Activated T-helper 17 cell treated with anti-CD3 and anti-CD28 coated beads, Interleukin-2, amount 50 U/mL, for 72 hours (primary cell): Measurements from ENCODE around the gene ZC3H12C. TPM values are rescaled to one million over a fixed set of nuclear protein-coding genes. Genes with fewer than 3 reads are reported as not detected.

Source experiments
- ATAC-seq: fragments of 150-1000 bp; cut with Tn5 transposase; replicated peaks from 2 replicates; pipeline ENCODE4 v1.10.0; 2021; ENCODE audit warnings: mild to moderate bottlenecking, moderate library complexity
- H3K27ac Mint-ChIP-seq: one replicate; pipeline ENCODE4 v1.8.0; 2022; ENCODE audit warnings: mixed read lengths
- H3K27me3 Mint-ChIP-seq: one replicate; pipeline ENCODE4 v1.8.0; 2022; ENCODE audit warnings: mixed read lengths
- H3K36me3 Mint-ChIP-seq: one replicate; pipeline ENCODE4 v1.8.0; 2022; ENCODE audit warnings: low read depth, mild to moderate bottlenecking, mixed read lengths
- H3K4me1 Mint-ChIP-seq: one replicate; pipeline ENCODE4 v1.8.0; 2022; ENCODE audit warnings: mixed read lengths
- H3K4me3 Mint-ChIP-seq: one replicate; pipeline ENCODE4 v1.8.0; 2022; ENCODE audit warnings: mild to moderate bottlenecking, mixed read lengths
- H3K9me3 Mint-ChIP-seq: one replicate; pipeline ENCODE4 v1.8.0; 2022; ENCODE audit warnings: mixed read lengths
- total RNA-seq, 2 donors: library from RNA; stranded (reverse); gene quantifications; one replicate each; pipeline ENCODE4 v1.2.3, GENCODE V29; 2022

The ZC3H12C gene
- total RNA-seq, 2 donors from 2014 or later: 2.9 to 5.8 TPM

- ATAC-seq: no peak
- Mint-ChIP-seq H3K9me3 (no peaks in the 10 kb centered on the region), H3K27me3 (peaks cover 19% of the 10 kb centered on the region), H3K4me3 (no peak overlapping the region), H3K4me1 (peaks cover 3% of the 10 kb centered on the region), H3K27ac (no peak overlapping the region), H3K36me3 (no peaks in the 10 kb centered on the region)
These were observed 7.5 kb downstream of the ZC3H12C start for GRCh38 chr11:110100476-110101240.

GRCh38 chr11:110106713-110107274 lies 13.6 kb downstream of the ZC3H12C start:
- Mint-ChIP-seq H3K36me3 (no peaks in the 10 kb centered on the region), H3K4me1 (no peaks in the 10 kb centered on the region), H3K27ac (no peak overlapping the region), H3K4me3 (no peak overlapping the region), H3K27me3 (no peaks in the 10 kb centered on the region), H3K9me3 (no peaks in the 10 kb centered on the region)
- ATAC-seq: no peak

GRCh38 chr11:110110854-110111253 lies 17.7 kb downstream of the ZC3H12C start:
- no peak for ATAC-seq
- peaks cover 5% of the 10 kb centered on the region for H3K27me3 Mint-ChIP-seq
- no peak overlapping the region for H3K4me3 Mint-ChIP-seq
- no peaks in the 10 kb centered on the region for H3K9me3 Mint-ChIP-seq
- no peaks in the 10 kb centered on the region for H3K4me1 Mint-ChIP-seq
- no peaks in the 10 kb centered on the region for H3K36me3 Mint-ChIP-seq
- H3K27ac Mint-ChIP-seq: no peak overlapping the region

DNA sequence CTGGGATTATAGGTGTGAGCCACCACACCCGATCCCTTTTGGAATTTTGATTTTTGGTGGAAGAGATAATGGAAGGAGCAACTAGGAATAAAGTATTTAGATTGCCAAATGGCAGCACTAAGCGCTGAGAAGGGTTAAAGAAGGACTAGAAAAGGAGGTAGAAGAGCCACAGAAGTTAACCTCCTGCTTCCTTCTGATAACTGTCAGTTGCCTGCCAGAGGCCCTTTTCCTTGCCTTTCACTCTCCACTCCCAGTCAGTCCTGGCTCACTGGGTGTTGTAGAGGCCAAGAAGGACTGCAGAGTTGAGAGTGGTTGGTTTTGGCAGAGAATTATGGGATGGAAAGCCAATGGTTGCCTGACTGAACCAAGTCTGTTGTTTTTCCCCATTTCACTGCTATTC lies 19.3 kb downstream of the ZC3H12C start:
- Mint-ChIP-seq H3K9me3 (no peaks in the 10 kb centered on the region), H3K36me3 (no peaks in the 10 kb centered on the region), H3K27ac (no peak overlapping the region), H3K27me3 (peaks cover 8% of the 10 kb centered on the region), H3K4me1 (no peaks in the 10 kb centered on the region), H3K4me3 (no peak overlapping the region)
- ATAC-seq: no peak

GRCh38 chr11:110113505-110113904 lies 20.3 kb downstream of the ZC3H12C start:
- no peak overlapping the region for H3K27ac Mint-ChIP-seq
- no peaks in the 10 kb centered on the region for H3K9me3 Mint-ChIP-seq
- no peak for ATAC-seq
- H3K4me1 Mint-ChIP-seq: no peaks in the 10 kb centered on the region
- no peak overlapping the region for H3K4me3 Mint-ChIP-seq
- peaks cover 8% of the 10 kb centered on the region for H3K27me3 Mint-ChIP-seq
- no peaks in the 10 kb centered on the region for H3K36me3 Mint-ChIP-seq

GRCh38 chr11:110113973-110114372 lies 20.8 kb downstream of the ZC3H12C start:
- H3K4me1 Mint-ChIP-seq: no peaks in the 10 kb centered on the region
- no peaks in the 10 kb centered on the region for H3K36me3 Mint-ChIP-seq
- no peak overlapping the region for H3K4me3 Mint-ChIP-seq
- no peaks in the 10 kb centered on the region for H3K9me3 Mint-ChIP-seq
- no peak overlapping the region for H3K27ac Mint-ChIP-seq
- no peak for ATAC-seq
- peaks cover 8% of the 10 kb centered on the region for H3K27me3 Mint-ChIP-seq

DNA sequence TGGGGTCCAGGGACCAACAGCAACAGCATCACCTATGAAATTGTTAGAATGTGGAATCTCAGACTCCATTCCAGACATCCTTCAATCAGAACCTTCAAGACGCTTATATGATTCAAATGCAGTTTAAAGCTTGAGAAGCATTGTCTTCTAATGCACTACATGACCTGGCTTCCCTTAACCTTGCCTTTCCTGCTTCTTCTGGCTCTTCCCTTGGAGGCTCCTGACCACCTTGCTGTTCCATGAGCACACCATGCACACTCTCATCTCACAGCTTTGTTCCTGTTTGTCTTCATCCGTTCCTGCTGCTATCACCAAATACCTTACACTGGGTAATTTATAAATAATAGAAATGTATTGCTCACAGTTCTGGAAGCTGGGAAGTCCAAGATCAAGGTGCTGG lies 26.1 kb downstream of the ZC3H12C start:
- Mint-ChIP-seq H3K9me3 (no peaks in the 10 kb centered on the region), H3K4me1 (no peaks in the 10 kb centered on the region)
- no peak for ATAC-seq

GRCh38 chr11:110121204-110121603 lies 28.0 kb downstream of the ZC3H12C start:
- Mint-ChIP-seq H3K36me3 (no peaks in the 10 kb centered on the region), H3K4me3 (no peak overlapping the region), H3K4me1 (no peaks in the 10 kb centered on the region), H3K9me3 (no peaks in the 10 kb centered on the region), H3K27ac (no peak overlapping the region), H3K27me3 (peaks cover 13% of the 10 kb centered on the region)
- no peak for ATAC-seq

More for the DNA sequence above, 26.1 kb downstream of the ZC3H12C start:
- H3K4me3 Mint-ChIP-seq: no peak overlapping the region
- H3K27me3 Mint-ChIP-seq: peaks cover 14% of the 10 kb centered on the region
- no peak overlapping the region for H3K27ac Mint-ChIP-seq
- H3K36me3 Mint-ChIP-seq: no peaks in the 10 kb centered on the region

DNA sequence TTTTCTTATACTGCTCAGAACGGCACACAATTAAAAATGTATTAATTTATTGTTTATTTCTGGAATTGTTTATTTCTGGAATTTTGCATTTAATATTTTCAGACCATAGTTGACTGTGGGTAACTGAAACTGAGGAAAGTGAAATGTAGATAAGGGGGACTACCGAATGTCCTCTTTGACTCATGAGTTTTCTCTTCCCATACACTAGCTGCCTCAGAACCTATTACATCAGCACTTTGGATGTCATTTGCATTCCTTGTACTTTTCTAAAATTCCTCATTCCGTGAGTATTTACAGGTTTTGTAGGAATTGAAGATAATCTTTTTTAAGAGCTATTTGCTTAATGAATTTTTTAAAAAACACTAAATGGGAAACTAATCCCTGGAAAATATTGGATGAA lies 29.8 kb downstream of the ZC3H12C start:
- Mint-ChIP-seq H3K36me3 (no peaks in the 10 kb centered on the region), H3K27ac (no peak overlapping the region), H3K4me1 (no peaks in the 10 kb centered on the region), H3K9me3 (no peaks in the 10 kb centered on the region), H3K27me3 (peaks cover 15% of the 10 kb centered on the region), H3K4me3 (no peak overlapping the region)
- ATAC-seq: no peak

- no peak overlapping the region for H3K27ac Mint-ChIP-seq
- no peak overlapping the region for H3K4me3 Mint-ChIP-seq
- H3K9me3 Mint-ChIP-seq: no peaks in the 10 kb centered on the region
- H3K36me3 Mint-ChIP-seq: no peaks in the 10 kb centered on the region
- H3K27me3 Mint-ChIP-seq: peaks cover 15% of the 10 kb centered on the region
- no peak for ATAC-seq
- H3K4me1 Mint-ChIP-seq: no peaks in the 10 kb centered on the region
These were observed 31.4 kb downstream of the ZC3H12C start for GRCh38 chr11:110124605-110125004.

DNA sequence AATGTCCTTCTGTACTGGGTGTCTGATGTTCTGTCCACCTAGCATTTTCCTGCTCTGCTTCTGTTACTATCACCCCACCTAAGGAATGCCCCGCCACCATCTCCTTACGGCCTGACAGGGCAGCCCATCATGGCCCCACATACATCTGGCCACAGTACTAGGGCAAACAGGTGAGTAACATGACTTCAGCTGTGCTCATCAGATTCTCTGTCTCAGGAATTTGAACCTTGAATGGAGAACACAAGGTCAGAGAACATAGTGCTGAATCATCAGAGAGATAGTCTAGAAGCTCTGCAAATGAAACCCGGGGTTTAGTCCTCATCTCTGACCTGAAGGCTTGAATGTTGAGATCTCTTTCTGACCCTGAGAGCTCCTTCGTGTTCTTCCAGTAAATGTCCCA lies 32.4 kb downstream of the ZC3H12C start:
- no peak overlapping the region for H3K4me3 Mint-ChIP-seq
- no peaks in the 10 kb centered on the region for H3K9me3 Mint-ChIP-seq
- no peaks in the 10 kb centered on the region for H3K36me3 Mint-ChIP-seq
- ATAC-seq: no peak
- H3K4me1 Mint-ChIP-seq: no peaks in the 10 kb centered on the region
- no peak overlapping the region for H3K27ac Mint-ChIP-seq
- H3K27me3 Mint-ChIP-seq: peaks cover 13% of the 10 kb centered on the region

- Mint-ChIP-seq H3K4me1 (no peaks in the 10 kb centered on the region), H3K27ac (no peak overlapping the region), H3K36me3 (no peaks in the 10 kb centered on the region), H3K27me3 (peaks cover 16% of the 10 kb centered on the region), H3K4me3 (no peak overlapping the region), H3K9me3 (no peaks in the 10 kb centered on the region)
- ATAC-seq: no peak
These were observed 33.7 kb downstream of the ZC3H12C start for GRCh38 chr11:110126936-110127335.

- Mint-ChIP-seq H3K27ac (no peak overlapping the region), H3K4me3 (no peak overlapping the region), H3K27me3 (peaks cover 18% of the 10 kb centered on the region), H3K4me1 (no peaks in the 10 kb centered on the region), H3K9me3 (no peaks in the 10 kb centered on the region), H3K36me3 (no peaks in the 10 kb centered on the region)
- ATAC-seq: no peak
These were observed 35.0 kb downstream of the ZC3H12C start for GRCh38 chr11:110128161-110128560.

- H3K4me3 Mint-ChIP-seq: no peak overlapping the region
- ATAC-seq: no peak
- H3K27ac Mint-ChIP-seq: no peak overlapping the region
- H3K36me3 Mint-ChIP-seq: no peaks in the 10 kb centered on the region
- H3K9me3 Mint-ChIP-seq: no peaks in the 10 kb centered on the region
- peaks cover 16% of the 10 kb centered on the region for H3K27me3 Mint-ChIP-seq
- H3K4me1 Mint-ChIP-seq: no peaks in the 10 kb centered on the region
These were observed 37.5 kb downstream of the ZC3H12C start for GRCh38 chr11:110130642-110131238.
